ENCODE measurements around the gene RGR.

The RGR gene

GRCh38 chr10:84298057-84298456 lies 53.2 kb downstream of the RGR start:
- DNase-seq: no peak

- no peak for DNase-seq
Observed at GRCh38 chr10:84302223-84302622, 57.4 kb downstream of the RGR start.

DNA sequence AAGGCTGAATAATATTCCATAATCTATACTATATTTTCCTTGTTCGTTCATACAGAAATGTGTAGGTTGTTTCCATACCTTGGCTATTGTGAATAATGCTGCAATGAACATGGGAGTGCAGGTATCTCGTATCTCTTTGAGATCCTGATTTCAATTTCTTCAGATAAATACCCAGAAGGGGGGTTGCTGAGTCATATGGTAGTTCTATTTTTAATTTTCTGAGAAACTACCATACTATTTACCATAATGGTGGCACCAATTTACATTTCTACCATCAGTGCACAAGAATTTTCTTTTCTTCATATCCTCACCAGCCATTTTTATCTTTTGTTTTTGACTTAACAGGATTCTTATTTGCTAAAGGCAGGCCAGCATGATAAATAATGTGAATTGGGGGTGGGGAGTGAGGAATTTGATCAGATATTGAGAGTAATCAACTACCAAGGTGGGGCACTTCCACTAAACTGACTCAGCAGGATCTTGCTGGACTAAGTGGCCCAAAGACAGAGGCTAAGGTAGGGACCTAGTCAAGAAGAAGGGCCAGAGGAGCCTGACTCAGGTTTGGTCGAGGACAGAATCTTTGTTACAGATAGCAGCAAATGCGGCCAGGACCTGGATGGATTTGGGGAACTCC lies 62.0 kb downstream of the RGR start:
- no peak for DNase-seq

DNA sequence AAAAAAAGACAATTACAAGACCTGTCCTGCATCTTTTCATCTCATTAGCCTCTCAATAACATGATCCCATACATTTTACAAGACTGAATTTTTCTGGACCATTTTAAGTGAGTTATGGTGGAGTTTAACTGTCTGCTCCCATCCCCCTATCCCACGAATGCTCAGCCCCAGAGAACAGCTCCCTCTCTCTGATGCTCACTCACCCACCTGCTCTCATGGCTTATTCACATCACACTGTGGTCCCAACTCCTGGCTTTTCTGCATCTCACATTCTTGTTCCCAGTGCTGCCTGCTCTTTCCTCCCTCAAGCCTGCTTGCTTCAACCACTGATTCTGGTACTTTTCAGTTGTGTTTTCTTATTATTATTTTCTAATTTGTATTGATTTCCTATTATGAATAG lies 63.2 kb downstream of the RGR start:
- DNase-seq: no peak

DNA sequence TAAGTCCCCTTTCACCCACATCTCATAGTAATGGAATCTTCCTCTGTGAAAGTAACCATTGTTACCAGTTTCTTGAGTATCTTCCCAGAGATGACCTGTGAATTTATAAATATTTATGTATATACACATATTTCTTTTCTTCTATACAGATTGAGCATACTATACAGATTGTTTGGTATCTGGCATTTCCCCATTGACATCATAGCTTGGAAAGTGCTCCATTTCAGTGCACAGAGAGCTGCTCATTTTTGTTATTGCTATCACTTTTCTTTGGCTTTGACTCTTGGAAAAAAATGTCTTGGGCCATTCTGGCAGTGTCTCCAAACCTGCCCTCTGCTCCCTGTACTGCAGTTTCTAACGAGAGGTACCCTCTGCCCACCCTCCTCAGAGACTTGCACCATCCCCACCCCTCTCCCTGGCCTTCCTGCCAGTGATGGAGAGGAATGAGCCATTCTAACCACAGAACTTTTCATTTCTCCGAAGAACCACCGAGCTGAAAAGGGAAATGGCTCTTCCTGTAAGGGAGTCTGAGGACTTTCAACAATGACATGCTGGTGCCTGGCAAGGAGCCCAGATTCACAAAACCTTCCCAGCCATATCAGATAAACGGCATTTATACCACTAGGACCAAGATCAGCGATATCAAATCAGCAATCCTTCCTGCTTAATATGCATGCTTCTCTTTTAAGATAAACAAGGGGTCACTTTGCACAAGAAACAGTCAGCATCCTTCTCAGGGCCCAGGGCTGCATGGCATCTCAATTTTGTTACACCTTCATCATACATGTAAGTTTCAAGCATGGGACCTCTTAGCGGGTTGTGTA lies 63.8 kb downstream of the RGR start:
- peak in 2 of 6 experiments; percentile 20 to 41 for DNase-seq

All from stimulated activated naive CD4-positive, alpha-beta T cell (primary cell).